Activated B cell treated with CpG ODN at 0.5 μM for 24 hours (primary cell): ENCODE results near the gene CHCHD3. TPM values are rescaled to one million over a fixed set of nuclear protein-coding genes. Genes with fewer than 3 reads are reported as not detected.

Source experiments
- ATAC-seq: fragments of 200-7000 bp; cut with Tn5 transposase; one replicate; pipeline ENCODE4 v1.10.0; 2021; ENCODE audit warnings: low read depth, mild to moderate bottlenecking, moderate library complexity
- CTCF ChIA-PET: fragments of 350-600 bp; sonication (Branson Sonifier 250); formaldehyde crosslinking; loops from one replicate; lab custom pipeline; 2021; ENCODE audit warnings: antibody characterized with exemption; lab: Charles Lee
- POLR2A ChIA-PET: fragments of 350-600 bp; sonication (Branson Sonifier 250); formaldehyde crosslinking; loops from one replicate; lab custom pipeline; 2021; ENCODE audit warnings: antibody characterized with exemption; lab: Charles Lee
- DNase-seq: peaks from one replicate; pipeline ENCODE4 v3.0.0; 2022
- H3K27ac Mint-ChIP-seq: one replicate; pipeline ENCODE4 v1.8.0; 2020; ENCODE audit warnings: mixed read lengths
- H3K27me3 Mint-ChIP-seq: one replicate; pipeline ENCODE4 v1.8.0; 2021; ENCODE audit warnings: mixed read lengths
- H3K36me3 Mint-ChIP-seq: one replicate; pipeline ENCODE4 v1.8.0; 2021; ENCODE audit warnings: low read depth, mixed read lengths
- H3K4me1 Mint-ChIP-seq: one replicate; pipeline ENCODE4 v1.8.0; 2021; ENCODE audit warnings: mixed read lengths
- H3K4me3 Mint-ChIP-seq: one replicate; pipeline ENCODE4 v1.8.0; 2020; ENCODE audit warnings: mild to moderate bottlenecking, mixed read lengths
- H3K9me3 Mint-ChIP-seq: one replicate; pipeline ENCODE4 v1.8.0; 2020; ENCODE audit warnings: mixed read lengths
- CTCF ChIP-seq: fragments of 200-600 bp; IDR thresholded peaks from one replicate; pipeline ENCODE4 v1.8.0; 2022; ENCODE audit warnings: antibody characterized with exemption, mild to moderate bottlenecking
- intact Hi-C: fragments of 100-400 bp; cut with micrococcal nuclease; formaldehyde crosslinking; loops from one replicate; pipeline ENCODE4 v1.15.1; 2024
- total RNA-seq: library from RNA; stranded (reverse); gene quantifications from 2 replicates; pipeline ENCODE4 v1.2.3, GENCODE V29; 2022

The CHCHD3 gene
- total RNA-seq, 1 donor from 2014 or later = 53.6 TPM

GRCh38 chr7:133061357-133061756 lies 20.5 kb downstream of the CHCHD3 start:
- POLR2A ChIA-PET = no interaction called here

GRCh38 chr7:133060004-133060403 lies 21.9 kb downstream of the CHCHD3 start:
- intact Hi-C loops = no loop called here
- Mint-ChIP-seq H3K4me3 (peak overlapping the region; percentile 20), H3K4me1 (peaks cover 43% of the 10 kb centered on the region), H3K9me3 (no peaks in the 10 kb centered on the region), H3K27me3 (no peaks in the 10 kb centered on the region), H3K36me3 (peaks cover 21% of the 10 kb centered on the region), H3K27ac (peak overlapping the region; percentile 74)
- POLR2A ChIA-PET = no interaction called here
- ATAC-seq (no peak), DNase-seq (no peak)
- TF ChIP-seq CTCF = no peak
- CTCF ChIA-PET = no interaction called here

More at GRCh38 chr7:133061357-133061756, 20.5 kb downstream of the CHCHD3 start:
- TF ChIP-seq CTCF = no peak
- H3K36me3 Mint-ChIP-seq = peaks cover 26% of the 10 kb centered on the region
- no peaks in the 10 kb centered on the region for H3K9me3 Mint-ChIP-seq
- no peaks in the 10 kb centered on the region for H3K27me3 Mint-ChIP-seq
- CTCF ChIA-PET = no interaction called here
- H3K4me3 Mint-ChIP-seq = no peak overlapping the region
- H3K27ac Mint-ChIP-seq = no peak overlapping the region
- peaks cover 43% of the 10 kb centered on the region for H3K4me1 Mint-ChIP-seq
- intact Hi-C loops = no loop called here
- ATAC-seq (no peak), DNase-seq (no peak)

GRCh38 chr7:133059263-133059662 lies 22.6 kb downstream of the CHCHD3 start:
- H3K9me3 Mint-ChIP-seq = no peaks in the 10 kb centered on the region
- H3K27me3 Mint-ChIP-seq = no peaks in the 10 kb centered on the region
- intact Hi-C loops = no loop called here
- POLR2A ChIA-PET = no interaction called here
- H3K4me1 Mint-ChIP-seq = peaks cover 43% of the 10 kb centered on the region
- peak overlapping the region; percentile 74 for H3K27ac Mint-ChIP-seq
- peaks cover 18% of the 10 kb centered on the region for H3K36me3 Mint-ChIP-seq
- peak overlapping the region; percentile 20 for H3K4me3 Mint-ChIP-seq
- ATAC-seq = no peak
- no peak for DNase-seq
- CTCF ChIA-PET = no interaction called here
- TF ChIP-seq CTCF = no peak

GRCh38 chr7:133056370-133057238 lies 25.3 kb downstream of the CHCHD3 start:
- H3K27ac Mint-ChIP-seq = no peak overlapping the region
- H3K4me3 Mint-ChIP-seq = no peak overlapping the region
- POLR2A ChIA-PET = no interaction called here
- no peak for TF ChIP-seq CTCF
- CTCF ChIA-PET = no interaction called here
- no peaks in the 10 kb centered on the region for H3K9me3 Mint-ChIP-seq
- peaks cover 56% of the 10 kb centered on the region for H3K4me1 Mint-ChIP-seq
- ATAC-seq = no peak
- no peak for DNase-seq
- peaks cover 18% of the 10 kb centered on the region for H3K36me3 Mint-ChIP-seq
- intact Hi-C loops = no loop called here
- H3K27me3 Mint-ChIP-seq = no peaks in the 10 kb centered on the region

GRCh38 chr7:133054162-133054840 lies 27.6 kb downstream of the CHCHD3 start:
- ATAC-seq (no peak), DNase-seq (no peak)
- peaks cover 5% of the 10 kb centered on the region for H3K36me3 Mint-ChIP-seq
- H3K9me3 Mint-ChIP-seq = no peaks in the 10 kb centered on the region
- no peak overlapping the region for H3K4me3 Mint-ChIP-seq
- TF ChIP-seq CTCF = no peak
- POLR2A ChIA-PET = no interaction called here
- CTCF ChIA-PET = no interaction called here
- H3K27ac Mint-ChIP-seq = no peak overlapping the region
- intact Hi-C loops = no loop called here
- H3K4me1 Mint-ChIP-seq = peaks cover 43% of the 10 kb centered on the region
- H3K27me3 Mint-ChIP-seq = no peaks in the 10 kb centered on the region
